ENCODE results near the gene DYRK1A. TPM values are rescaled to one million over a fixed set of nuclear protein-coding genes. Genes with fewer than 3 reads are reported as not detected.

Gene DYRK1A
- total RNA-seq, 1 donor from 2014 or later = 108 TPM

DNA sequence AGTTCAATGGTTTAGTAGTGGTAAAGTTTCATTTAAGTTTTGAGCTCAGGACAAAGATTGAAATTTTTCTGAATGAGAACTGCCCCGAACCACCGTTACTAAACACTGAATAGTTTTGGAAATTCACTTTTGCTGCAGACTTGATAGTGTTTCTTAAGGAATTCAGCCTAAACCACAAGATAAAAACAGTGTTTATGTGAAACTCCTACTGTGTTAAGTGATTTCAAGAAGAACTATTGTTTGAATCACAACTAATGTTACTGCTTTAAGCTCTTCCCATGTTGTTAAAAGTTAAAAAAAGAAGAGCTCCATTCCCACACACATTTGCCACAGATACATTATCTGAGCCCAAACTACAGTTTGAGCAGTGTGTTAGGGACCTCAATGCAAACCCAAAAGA lies 159.2 kb downstream of the DYRK1A start:
- Mint-ChIP-seq H3K9me3 (peaks cover 1% of the 10 kb centered on the region), H3K4me3 (no peak overlapping the region), H3K36me3 (peaks cover 4% of the 10 kb centered on the region), H3K27ac (no peak overlapping the region), H3K27me3 (ENCODE audit: insufficient read depth, low read depth) (peaks cover 2% of the 10 kb centered on the region), H3K4me1 (peaks cover 3% of the 10 kb centered on the region)
- peaks cover 10% of the 10 kb centered on the region for H3K4me1 ChIP-seq
- no peak for TF ChIP-seq EZH2 (IDR thresholded peaks at IDR 0.05)
- no peak overlapping the region for H3K27ac ChIP-seq
- no peak overlapping the region for H3K4me3 ChIP-seq
- H3K4me2 ChIP-seq = no peak overlapping the region
- H3K79me2 ChIP-seq (ENCODE audit: low read depth) = no peaks in the 10 kb centered on the region
- no peaks in the 10 kb centered on the region for H4K20me1 ChIP-seq (ENCODE audit: low read depth)
- H3K27me3 ChIP-seq = no peaks in the 10 kb centered on the region
- H3K9ac ChIP-seq = no peak overlapping the region
- no peak for DNase-seq (ENCODE audit: low spot score)
- H3K9me3 ChIP-seq (ENCODE audit: low read depth) = no peaks in the 10 kb centered on the region
- no peaks in the 10 kb centered on the region for H3K36me3 ChIP-seq
- no peaks in the 10 kb centered on the region for H3F3A ChIP-seq (ENCODE audit: low read depth)
- no peak overlapping the region for H2AFZ ChIP-seq (replicated peaks)

DNA sequence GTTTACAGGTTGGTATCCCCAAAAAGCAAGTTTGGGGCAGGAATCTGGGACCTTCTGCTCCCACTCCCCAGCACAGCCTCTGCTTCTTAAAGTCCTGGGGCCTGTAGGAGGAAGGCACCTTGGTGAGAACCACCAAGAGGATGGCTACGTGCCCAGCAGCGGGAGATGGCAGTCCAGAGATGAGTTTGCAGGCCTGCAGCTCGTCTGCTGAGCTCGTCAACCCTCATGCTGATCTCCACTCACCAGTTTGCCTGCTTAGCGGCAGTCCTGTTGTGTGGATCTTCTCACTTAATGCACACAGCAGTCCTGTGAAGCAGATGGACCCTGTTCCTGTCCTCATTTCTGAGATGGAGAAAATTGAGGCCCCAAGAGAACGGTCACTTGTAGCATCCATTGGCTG lies 160.5 kb downstream of the DYRK1A start:
- Histone ChIP-seq H3K27me3 (no peaks in the 10 kb centered on the region), H3K4me3 (no peak overlapping the region), H4K20me1 (ENCODE audit: low read depth) (no peaks in the 10 kb centered on the region), H3K79me2 (ENCODE audit: low read depth) (no peaks in the 10 kb centered on the region), H3K36me3 (no peaks in the 10 kb centered on the region), H3K27ac (no peak overlapping the region), H3K4me2 (no peak overlapping the region), H3F3A (ENCODE audit: low read depth) (no peaks in the 10 kb centered on the region), H2AFZ (replicated peaks) (no peak overlapping the region), H3K9me3 (ENCODE audit: low read depth) (no peaks in the 10 kb centered on the region), H3K9ac (no peak overlapping the region), H3K4me1 (peaks cover 18% of the 10 kb centered on the region)
- TF ChIP-seq EZH2 (IDR thresholded peaks at IDR 0.05) (no peak), EZH2phosphoT487 (IDR thresholded peaks at IDR 0.05) (no peak)
- TF ChIP-seq, protein P1, sequence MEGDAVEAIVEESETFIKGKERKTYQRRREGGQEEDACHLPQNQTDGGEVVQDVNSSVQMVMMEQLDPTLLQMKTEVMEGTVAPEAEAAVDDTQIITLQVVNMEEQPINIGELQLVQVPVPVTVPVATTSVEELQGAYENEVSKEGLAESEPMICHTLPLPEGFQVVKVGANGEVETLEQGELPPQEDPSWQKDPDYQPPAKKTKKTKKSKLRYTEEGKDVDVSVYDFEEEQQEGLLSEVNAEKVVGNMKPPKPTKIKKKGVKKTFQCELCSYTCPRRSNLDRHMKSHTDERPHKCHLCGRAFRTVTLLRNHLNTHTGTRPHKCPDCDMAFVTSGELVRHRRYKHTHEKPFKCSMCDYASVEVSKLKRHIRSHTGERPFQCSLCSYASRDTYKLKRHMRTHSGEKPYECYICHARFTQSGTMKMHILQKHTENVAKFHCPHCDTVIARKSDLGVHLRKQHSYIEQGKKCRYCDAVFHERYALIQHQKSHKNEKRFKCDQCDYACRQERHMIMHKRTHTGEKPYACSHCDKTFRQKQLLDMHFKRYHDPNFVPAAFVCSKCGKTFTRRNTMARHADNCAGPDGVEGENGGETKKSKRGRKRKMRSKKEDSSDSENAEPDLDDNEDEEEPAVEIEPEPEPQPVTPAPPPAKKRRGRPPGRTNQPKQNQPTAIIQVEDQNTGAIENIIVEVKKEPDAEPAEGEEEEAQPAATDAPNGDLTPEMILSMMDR (IDR thresholded peaks at IDR 0.05) = no peak
- no peak for DNase-seq (ENCODE audit: low spot score)
- Mint-ChIP-seq H3K4me1 (peaks cover 3% of the 10 kb centered on the region), H3K27ac (no peak overlapping the region), H3K9me3 (peaks cover 1% of the 10 kb centered on the region), H3K36me3 (peaks cover 4% of the 10 kb centered on the region), H3K27me3 (ENCODE audit: insufficient read depth, low read depth) (peaks cover 5% of the 10 kb centered on the region), H3K4me3 (no peak overlapping the region)

DNA sequence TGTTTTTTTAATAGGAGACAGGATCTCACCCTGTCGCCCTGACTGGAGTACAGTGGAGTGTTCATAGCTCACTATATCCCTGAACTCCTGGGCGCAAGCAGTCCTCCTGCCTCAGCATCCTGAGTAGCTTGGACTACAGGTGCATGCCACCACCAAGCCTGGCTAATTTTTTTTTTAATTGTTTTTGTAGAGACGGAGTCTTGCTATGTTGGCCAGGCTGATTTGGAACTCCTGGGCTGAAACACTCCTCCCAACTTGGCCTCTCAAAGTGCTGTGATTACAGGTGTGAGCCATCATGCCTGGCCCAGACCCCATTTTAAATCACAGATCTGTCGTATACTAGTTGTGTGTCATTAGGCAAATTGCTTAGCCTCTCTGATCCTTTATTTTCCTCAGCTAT lies 161.1 kb downstream of the DYRK1A start:
- Histone ChIP-seq H3K4me2 (no peak overlapping the region), H3K27ac (no peak overlapping the region), H3K79me2 (ENCODE audit: low read depth) (no peaks in the 10 kb centered on the region), H3K36me3 (no peaks in the 10 kb centered on the region), H3K9me3 (ENCODE audit: low read depth) (no peaks in the 10 kb centered on the region), H3F3A (ENCODE audit: low read depth) (no peaks in the 10 kb centered on the region), H3K4me1 (peaks cover 18% of the 10 kb centered on the region), H3K9ac (no peak overlapping the region), H3K27me3 (no peaks in the 10 kb centered on the region), H4K20me1 (ENCODE audit: low read depth) (no peaks in the 10 kb centered on the region), H3K4me3 (no peak overlapping the region), H2AFZ (replicated peaks) (no peak overlapping the region)
- peaks cover 1% of the 10 kb centered on the region for H3K9me3 Mint-ChIP-seq
- DNase-seq (ENCODE audit: low spot score) = no peak
- no peak overlapping the region for H3K27ac Mint-ChIP-seq
- peaks cover 2% of the 10 kb centered on the region for H3K36me3 Mint-ChIP-seq
- H3K4me1 Mint-ChIP-seq = peaks cover 3% of the 10 kb centered on the region
- TF ChIP-seq, protein P1 (IDR thresholded peaks at IDR 0.05) = no peak
- no peak for TF ChIP-seq EZH2 (IDR thresholded peaks at IDR 0.05)
- no peak overlapping the region for H3K4me3 Mint-ChIP-seq
- peaks cover 5% of the 10 kb centered on the region for H3K27me3 Mint-ChIP-seq (ENCODE audit: insufficient read depth, low read depth)

DNA sequence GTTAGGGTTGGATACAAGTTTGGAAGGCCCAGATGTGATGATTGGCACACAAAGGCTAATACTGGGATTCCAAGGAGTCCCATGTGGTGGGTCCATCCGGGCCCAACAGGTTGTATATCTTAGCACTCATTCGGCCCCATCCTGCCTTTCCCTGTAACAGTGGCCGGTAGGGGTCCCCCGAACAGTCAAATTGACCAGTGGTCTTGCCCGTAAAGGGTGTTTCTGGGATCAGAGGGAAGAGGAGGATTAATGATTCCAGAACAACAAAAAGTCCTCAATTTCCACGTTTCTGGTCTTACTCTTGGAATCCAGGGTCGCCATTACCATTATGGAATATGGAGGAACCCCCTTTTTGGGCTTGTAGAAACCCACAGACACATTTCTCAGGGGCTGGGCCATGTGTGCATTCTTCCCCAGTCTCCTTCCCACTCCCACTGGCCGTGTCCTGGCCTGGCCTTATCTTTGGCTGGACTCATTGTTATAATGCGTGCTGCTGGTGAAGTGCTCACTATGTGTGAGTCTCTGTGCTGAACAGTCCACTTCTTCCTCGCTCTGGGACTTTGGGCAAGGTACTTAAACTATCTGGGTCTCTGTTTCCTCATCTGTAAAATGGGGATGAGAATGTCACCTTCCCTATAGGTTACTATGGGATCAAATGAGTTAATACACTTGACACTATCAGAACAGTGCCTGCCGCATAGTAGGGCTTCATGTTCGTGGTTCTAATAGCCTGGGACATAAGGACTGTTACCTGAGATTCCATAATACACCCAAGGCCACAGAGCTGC lies 161.8 kb downstream of the DYRK1A start:
- no peaks in the 10 kb centered on the region for H4K20me1 ChIP-seq (ENCODE audit: low read depth)
- H3F3A ChIP-seq (ENCODE audit: low read depth) = no peaks in the 10 kb centered on the region
- H3K27me3 Mint-ChIP-seq (ENCODE audit: insufficient read depth, low read depth) = peaks cover 5% of the 10 kb centered on the region
- no peaks in the 10 kb centered on the region for H3K79me2 ChIP-seq (ENCODE audit: low read depth)
- H3K27ac ChIP-seq = no peak overlapping the region
- peaks cover 18% of the 10 kb centered on the region for H3K4me1 ChIP-seq
- no peaks in the 10 kb centered on the region for H3K36me3 ChIP-seq
- H3K9me3 ChIP-seq (ENCODE audit: low read depth) = no peaks in the 10 kb centered on the region
- H2AFZ ChIP-seq (replicated peaks) = no peak overlapping the region
- no peak overlapping the region for H3K27ac Mint-ChIP-seq
- no peak overlapping the region for H3K4me2 ChIP-seq
- no peaks in the 10 kb centered on the region for H3K27me3 ChIP-seq
- no peak overlapping the region for H3K4me3 ChIP-seq
- H3K4me3 Mint-ChIP-seq = no peak overlapping the region
- H3K36me3 Mint-ChIP-seq = no peaks in the 10 kb centered on the region
- H3K4me1 Mint-ChIP-seq = peaks cover 3% of the 10 kb centered on the region
- no peak for TF ChIP-seq EZH2 (IDR thresholded peaks at IDR 0.05)
- TF ChIP-seq, protein P1 (IDR thresholded peaks at IDR 0.05) = no peak
- TF ChIP-seq EZH2phosphoT487 (IDR thresholded peaks at IDR 0.05) = no peak
- H3K9me3 Mint-ChIP-seq = no peaks in the 10 kb centered on the region
- H3K9ac ChIP-seq = no peak overlapping the region
- DNase-seq (ENCODE audit: low spot score) = no peak

Measured in neural progenitor cell (in vitro differentiated cells).